Spleen (tissue), 11 donors: Measurements from ENCODE around the gene SLC48A1. TPM values are rescaled to one million over a fixed set of nuclear protein-coding genes. Genes with fewer than 3 reads are reported as not detected.

Experiments
- DNase-seq: peaks from one replicate; pipeline ENCODE4 v3.0.0-alpha.2; 2020
- H3K27ac ChIP-seq, 8 donors: fragments of 200-600 bp; sonication (generic) in 7 of 8; 1 replicate in 4 of 8; 2 replicates in 4 of 8; pipeline versions ENCODE4 v1.5.0 to v1.8.0; 2016 to 2021; ENCODE audit warnings: inconsistent platforms in 4 of 8, mild to moderate bottlenecking in 4 of 8, moderate library complexity in 1 of 8
- H3K27me3 ChIP-seq, 7 donors: fragments of 200-600 bp; sonication (generic) in 6 of 7; replicated peaks in 1 of 7; 1 replicate in 4 of 7; 2 replicates in 3 of 7; pipeline versions ENCODE4 v1.5.0 to v1.8.0; 2016 to 2021; ENCODE audit warnings: inconsistent platforms in 3 of 7, mild to moderate bottlenecking in 1 of 7
- H3K36me3 ChIP-seq, 6 donors: fragments of 200-600 bp; sonication (generic) in 5 of 6; 1 replicate in 4 of 6; 2 replicates in 2 of 6; pipeline versions ENCODE4 v1.5.0 to v1.8.0; 2016 to 2021; ENCODE audit warnings: inconsistent platforms in 2 of 6
- H3K4me1 ChIP-seq, 6 donors: fragments of 200-600 bp; sonication (generic) in 5 of 6; 1 replicate in 3 of 6; 2 replicates in 3 of 6; pipeline versions ENCODE4 v1.5.0 to v1.8.0; 2016 to 2021; ENCODE audit warnings: inconsistent platforms in 3 of 6
- H3K4me3 ChIP-seq, 8 donors: fragments of 200-600 bp; sonication (generic) in 7 of 8; 1 replicate in 4 of 8; 2 replicates in 4 of 8; pipeline versions ENCODE4 v1.5.0 to v1.8.0; 2016 to 2021; ENCODE audit warnings: inconsistent platforms in 4 of 8, mild to moderate bottlenecking in 4 of 8, moderate library complexity in 2 of 8
- H3K9me3 ChIP-seq, 8 donors: fragments of 200-600 bp; sonication (generic) in 7 of 8; 1 replicate in 4 of 8; 2 replicates in 4 of 8; pipeline versions ENCODE4 v1.5.0 to v1.8.0; 2016 to 2021; ENCODE audit warnings: inconsistent platforms in 4 of 8
- POLR2A ChIP-seq, 3 donors: fragments of 450-650 bp; IDR thresholded peaks; one replicate each; pipeline ENCODE4 v1.5.1; 2017; ENCODE audit warnings: antibody characterized with exemption in 3 of 3, mild to moderate bottlenecking in 1 of 3
- POLR2AphosphoS5 ChIP-seq, 3 donors: sonication (generic); formaldehyde crosslinking; IDR thresholded peaks; one replicate each; pipeline ENCODE4 v1.5.1; 2017; ENCODE audit warnings: antibody characterized with exemption in 3 of 3
- WGBS, 5 donors: extraction: QIAGEN DNeasy Blood & Tissue Kit in 3 of 5; methylation state at CpG; one replicate each; pipeline versions ENCODE4 v1.1.5 to v1.1.7; 2013 to 2018; 5-methylcytosine and 5-hydroxymethylcytosine counted together
- intact Hi-C: fragments of 100-400 bp; cut with DNase I; formaldehyde crosslinking; loops from one replicate; pipeline ENCODE4 v1.15.0; 2023; ENCODE audit warnings: low total_unique reads
- polyA plus RNA-seq, 3 donors: library from polyadenylated mRNA; stranded (reverse); fragments of 200-250 nt; gene quantifications; one replicate each; pipeline ENCODE4 v1.2.1, GENCODE V29; 2013
- total RNA-seq, 7 donors: library from RNA; depleted of rRNA in 3 of 7; stranded (reverse); fragments of >200 nt in 3 of 7; fragmentation: NEBNext Ultra II Directional in 4 of 7; extraction: Animal tissue kit (Norgen Biotek cat#: 25700) in 4 of 7; gene quantifications; one replicate each; pipeline versions ENCODE4 v1.1.0 to v1.2.1, GENCODE V29; 2016 to 2021
- TF ChIP-seq, protein P1 (sequence below), 11 experiments: fragments of 200-600 bp in 7 of 11; fragments of 450-650 bp in 4 of 11; sonication (generic) in 4 of 11; IDR thresholded peaks in 8 of 11; conservative IDR thresholded peaks in 3 of 11; 1 replicate in 7 of 11; 2 replicates in 4 of 11; pipeline versions ENCODE4 v1.4.0 to v1.8.0; 2016 to 2021; ENCODE audit warnings: antibody characterized with exemption in 11 of 11, inconsistent platforms in 4 of 11, mild to moderate bottlenecking in 1 of 11
- donor health status: healthy with polysubstance abuse.
- donor health status: DM: no; HTN: no; CAD: no; lungs with moderate emphysema.
- donor health status: DM: no; HTN: no; CAD: no.
- donor health status: Bipolar disorder and iron deficiency.
- donor health status: healthy.
- donor health status: DM: no; HTN: no; CAD: no.
- donor health status: DM: yes; HTN: yes; CAD: no.

SLC48A1 gene
- total and polyA plus RNA-seq, 10 donors: 8.4 to 66.4 (median 38.0) TPM

DNA sequence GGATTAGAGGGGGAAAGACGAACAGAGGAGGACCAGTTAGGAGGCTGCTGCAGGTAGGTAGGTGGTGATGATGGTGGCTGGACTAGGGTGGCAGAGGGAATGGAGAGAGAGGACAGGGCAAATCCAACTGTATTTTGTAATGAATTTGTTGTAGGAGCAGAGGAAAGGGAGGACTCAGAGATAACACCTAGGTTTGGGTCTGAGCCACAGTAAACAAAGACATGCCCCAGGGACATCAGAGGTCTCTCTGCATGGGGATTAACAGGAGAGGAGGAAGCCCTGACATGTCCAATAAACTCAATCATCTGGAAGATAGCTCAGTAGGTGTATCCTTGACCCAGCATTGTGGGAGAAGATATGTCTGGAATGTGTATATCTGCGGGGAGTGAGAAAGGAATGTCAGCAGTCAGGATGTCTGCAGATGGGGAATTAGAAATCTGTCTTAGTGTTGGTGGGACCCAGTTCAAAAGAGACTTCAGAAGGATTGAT, 4.7 kb upstream of the SLC48A1 start:
- 78 to 87% (median 85%) methylated on average over 2 of the region's 2 CpGs for WGBS, 5 donors
- H3K4me3 ChIP-seq: no peak overlapping the region
- TF ChIP-seq POLR2AphosphoS5 (IDR thresholded peaks at IDR 0.05) (no peak), POLR2A (IDR thresholded peaks at IDR 0.05) (no peak)
- TF ChIP-seq, protein P1, sequence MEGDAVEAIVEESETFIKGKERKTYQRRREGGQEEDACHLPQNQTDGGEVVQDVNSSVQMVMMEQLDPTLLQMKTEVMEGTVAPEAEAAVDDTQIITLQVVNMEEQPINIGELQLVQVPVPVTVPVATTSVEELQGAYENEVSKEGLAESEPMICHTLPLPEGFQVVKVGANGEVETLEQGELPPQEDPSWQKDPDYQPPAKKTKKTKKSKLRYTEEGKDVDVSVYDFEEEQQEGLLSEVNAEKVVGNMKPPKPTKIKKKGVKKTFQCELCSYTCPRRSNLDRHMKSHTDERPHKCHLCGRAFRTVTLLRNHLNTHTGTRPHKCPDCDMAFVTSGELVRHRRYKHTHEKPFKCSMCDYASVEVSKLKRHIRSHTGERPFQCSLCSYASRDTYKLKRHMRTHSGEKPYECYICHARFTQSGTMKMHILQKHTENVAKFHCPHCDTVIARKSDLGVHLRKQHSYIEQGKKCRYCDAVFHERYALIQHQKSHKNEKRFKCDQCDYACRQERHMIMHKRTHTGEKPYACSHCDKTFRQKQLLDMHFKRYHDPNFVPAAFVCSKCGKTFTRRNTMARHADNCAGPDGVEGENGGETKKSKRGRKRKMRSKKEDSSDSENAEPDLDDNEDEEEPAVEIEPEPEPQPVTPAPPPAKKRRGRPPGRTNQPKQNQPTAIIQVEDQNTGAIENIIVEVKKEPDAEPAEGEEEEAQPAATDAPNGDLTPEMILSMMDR (IDR thresholded peaks at IDR 0.05 in 8 of 11, conservative IDR thresholded peaks at IDR 0.05 in 3 of 11): no peak
- H3K27ac ChIP-seq: no peak overlapping the region
- H3K27me3 ChIP-seq: no peaks in the 10 kb centered on the region
- H3K36me3 ChIP-seq: no peaks in the 10 kb centered on the region
- no peak for DNase-seq
- intact Hi-C loops: loop anchor here (5.0 kb wide), 1 partner anchor 51 kb away; no protein-coding TSS in a partner anchor
- no peaks in the 10 kb centered on the region for H3K9me3 ChIP-seq
- H3K4me1 ChIP-seq: peaks cover 4 to 51% (median 30%) of the 10 kb centered on the region in 6 donors

DNA sequence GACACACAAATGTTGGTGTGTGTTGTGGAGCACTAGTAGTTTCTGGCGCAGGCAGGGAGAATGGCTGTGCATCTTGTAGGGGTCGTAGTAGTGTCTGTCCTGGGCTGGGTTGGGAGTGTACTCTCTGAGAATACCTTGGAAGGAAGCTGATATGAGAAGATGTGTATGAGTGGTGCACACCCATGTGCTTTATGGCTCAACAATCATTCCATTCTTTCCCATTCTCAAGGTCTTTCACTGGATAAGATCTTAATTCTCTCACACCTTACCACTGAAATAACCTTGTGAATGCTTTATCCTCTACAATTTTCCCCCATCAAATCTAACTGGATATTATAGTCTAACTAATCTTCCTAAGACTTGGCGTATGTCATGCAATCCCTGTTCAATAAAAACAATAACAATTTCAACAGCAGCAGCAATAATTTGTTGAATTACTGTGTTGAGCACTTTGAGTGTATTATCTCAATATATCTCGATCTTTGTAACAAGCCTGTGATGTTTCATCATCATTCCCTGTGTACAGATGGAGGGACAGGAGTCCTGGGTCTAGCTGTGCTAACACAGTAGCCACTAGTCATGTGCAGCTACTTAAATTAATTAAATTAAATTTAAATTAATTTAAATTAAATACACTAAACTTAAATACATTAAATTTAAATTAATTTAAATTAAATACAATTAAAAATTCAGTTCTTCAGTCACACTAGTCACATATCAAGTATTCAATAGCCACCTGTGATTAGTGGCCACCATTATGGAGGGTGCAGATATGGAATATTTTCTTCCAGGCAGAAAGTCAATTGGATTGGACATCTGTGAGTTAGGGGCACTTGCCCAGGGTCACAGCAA, 3.6 kb upstream of the SLC48A1 start:
- Histone ChIP-seq H3K9me3 (no peaks in the 10 kb centered on the region), H3K27ac (peak overlapping the region in 1 of 8 donors; percentile 14), H3K4me3 (no peak overlapping the region), H3K27me3 (no peaks in the 10 kb centered on the region), H3K4me1 (peaks cover 9 to 51% (median 33%) of the 10 kb centered on the region in 6 donors), H3K36me3 (no peaks in the 10 kb centered on the region)
- intact Hi-C loops: loop anchor here (5.0 kb wide), 1 partner anchor 52 kb away; no protein-coding TSS in a partner anchor
- DNase-seq: no peak
- WGBS, 5 donors: 85 to 94% (median 88%) methylated on average over 4 of the region's 4 CpGs
- TF ChIP-seq POLR2AphosphoS5 (IDR thresholded peaks at IDR 0.05): no peak
- TF ChIP-seq, protein P1 (IDR thresholded peaks at IDR 0.05 in 8 of 11, conservative IDR thresholded peaks at IDR 0.05 in 3 of 11): no peak
- no peak for TF ChIP-seq POLR2A (IDR thresholded peaks at IDR 0.05)

DNA sequence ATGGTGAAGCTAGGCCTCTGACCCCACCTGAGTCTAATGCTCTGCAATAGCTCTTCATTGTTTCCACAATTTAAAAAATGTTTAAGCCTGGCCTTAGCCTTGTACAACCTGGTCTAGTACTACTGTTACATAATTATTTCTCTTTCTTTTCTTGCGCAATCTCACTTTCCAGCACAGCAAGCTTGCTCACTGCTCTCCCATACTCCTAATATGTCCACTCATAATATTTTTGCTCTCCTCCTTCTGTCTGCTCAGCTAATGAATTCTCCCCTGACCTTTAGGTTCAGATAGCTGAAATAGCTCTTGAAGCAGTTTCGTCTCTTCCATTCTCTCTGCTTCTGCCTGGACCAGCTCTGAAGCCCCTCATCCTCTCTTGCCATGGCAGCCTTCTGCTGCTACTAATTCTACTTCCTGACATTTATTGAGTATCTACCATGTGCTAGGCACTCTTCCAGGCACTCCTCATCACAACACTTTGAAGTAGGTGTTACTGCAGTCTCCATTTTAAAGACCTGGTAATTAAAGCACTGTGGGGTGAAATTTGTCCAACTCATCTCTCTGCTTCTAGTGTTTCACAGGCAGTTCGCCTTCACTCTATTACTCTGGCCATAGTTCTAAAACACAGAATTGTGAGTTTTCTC, 2.8 kb upstream of the SLC48A1 start:
- Histone ChIP-seq H3K27ac (peak overlapping the region in 3 of 8 donors; percentile 5 to 36 (median 14)), H3K27me3 (no peaks in the 10 kb centered on the region), H3K4me1 (peaks cover 9 to 58% (median 41%) of the 10 kb centered on the region in 6 donors), H3K36me3 (no peaks in the 10 kb centered on the region), H3K9me3 (no peaks in the 10 kb centered on the region), H3K4me3 (no peak overlapping the region)
- WGBS, 5 donors: 80 to 88% (median 84%) methylated on average over 3 of the region's 3 CpGs
- intact Hi-C loops: no loop called here
- TF ChIP-seq POLR2A (IDR thresholded peaks at IDR 0.05) (no peak), POLR2AphosphoS5 (IDR thresholded peaks at IDR 0.05) (no peak)
- TF ChIP-seq, protein P1 (IDR thresholded peaks at IDR 0.05 in 8 of 11, conservative IDR thresholded peaks at IDR 0.05 in 3 of 11): no peak
- DNase-seq: no peak

DNA sequence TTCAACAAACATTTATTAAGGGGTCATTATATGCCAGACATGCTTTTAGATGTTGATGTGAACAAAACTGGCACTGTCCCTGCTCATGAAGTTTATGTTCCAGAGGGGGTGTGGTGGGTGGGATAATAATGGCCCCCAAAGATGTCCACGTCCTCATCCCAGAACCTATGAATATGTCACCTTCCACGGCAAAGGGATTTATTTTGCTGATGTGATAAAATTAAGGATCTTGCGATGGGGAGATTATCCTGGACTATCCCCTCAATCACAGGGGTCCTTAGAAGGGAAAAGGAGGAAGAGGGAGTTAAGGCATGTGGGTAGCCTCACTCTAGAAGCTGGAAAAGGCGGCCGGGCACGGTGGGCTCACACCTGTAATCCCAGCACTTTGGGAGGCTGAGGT, 1.7 kb upstream of the SLC48A1 start:
- intact Hi-C loops: no loop called here

More for the DNA sequence above, 1.7 kb upstream of the SLC48A1 start:
- H3K9me3 ChIP-seq: no peaks in the 10 kb centered on the region
- no peaks in the 10 kb centered on the region for H3K27me3 ChIP-seq
- no peak overlapping the region for H3K27ac ChIP-seq
- H3K4me1 ChIP-seq: peaks cover 12 to 62% (median 49%) of the 10 kb centered on the region in 6 donors
- H3K36me3 ChIP-seq: no peaks in the 10 kb centered on the region
- TF ChIP-seq POLR2A (IDR thresholded peaks at IDR 0.05) (no peak), POLR2AphosphoS5 (IDR thresholded peaks at IDR 0.05) (no peak)
- TF ChIP-seq, protein P1 (IDR thresholded peaks at IDR 0.05 in 8 of 11, conservative IDR thresholded peaks at IDR 0.05 in 3 of 11): no peak
- H3K4me3 ChIP-seq: no peak overlapping the region
- DNase-seq: no peak
- WGBS, 5 donors: 92 to 97% (median 94%) methylated on average over 6 of the region's 6 CpGs
